Lower leg skin (tissue), 3 donors: Measurements from ENCODE around the gene UNC13C.

Experiments used
- POLR2A ChIP-seq, 2 donors: fragments of 450-650 bp; IDR thresholded peaks; one replicate each; pipeline ENCODE4 v1.6.1; 2016 to 2017; ENCODE audit warnings: antibody characterized with exemption in 2 of 2, mild to moderate bottlenecking in 1 of 2, moderate library complexity in 1 of 2
- TF ChIP-seq, protein P1 (sequence below), 3 donors: fragments of 450-650 bp; IDR thresholded peaks; one replicate each; pipeline ENCODE4 v1.5.1; 2016; ENCODE audit warnings: antibody characterized with exemption in 3 of 3, mild to moderate bottlenecking in 3 of 3, moderate library complexity in 2 of 3

DNA sequence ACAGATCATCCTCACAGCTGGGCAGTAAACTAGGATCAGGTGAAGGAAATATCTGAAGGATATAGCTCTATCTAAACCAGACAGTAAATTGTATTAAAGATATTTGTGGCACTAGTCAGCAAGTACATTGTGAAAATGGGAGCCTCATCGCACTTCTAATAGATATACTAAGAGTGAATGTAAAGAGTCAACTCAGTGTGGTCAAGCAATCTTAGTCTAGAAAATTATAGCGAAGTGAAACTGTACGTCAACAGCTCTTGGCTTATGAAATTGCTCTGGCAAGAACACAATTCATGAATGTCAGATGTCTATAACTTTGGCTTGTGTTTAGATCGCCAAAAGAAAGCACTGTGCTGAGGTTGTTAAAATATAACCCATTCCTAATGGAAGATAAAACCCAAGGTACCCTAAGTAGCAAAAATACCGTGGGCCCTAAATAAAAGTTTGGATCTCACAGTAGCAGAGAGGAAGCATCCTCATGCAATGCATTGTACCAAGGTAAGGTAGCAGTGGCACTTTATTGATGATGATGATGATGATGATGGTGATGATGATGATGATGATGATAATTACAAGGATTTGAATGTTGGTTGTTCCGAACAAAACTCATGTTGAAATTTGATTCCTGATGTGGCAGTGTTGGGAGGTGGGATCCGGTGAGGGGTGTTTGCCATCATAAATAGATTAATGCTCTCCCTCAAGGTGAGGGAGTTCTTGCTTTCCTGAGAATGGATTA lies 228.5 kb downstream of the UNC13C start:
- TF ChIP-seq, protein P1, sequence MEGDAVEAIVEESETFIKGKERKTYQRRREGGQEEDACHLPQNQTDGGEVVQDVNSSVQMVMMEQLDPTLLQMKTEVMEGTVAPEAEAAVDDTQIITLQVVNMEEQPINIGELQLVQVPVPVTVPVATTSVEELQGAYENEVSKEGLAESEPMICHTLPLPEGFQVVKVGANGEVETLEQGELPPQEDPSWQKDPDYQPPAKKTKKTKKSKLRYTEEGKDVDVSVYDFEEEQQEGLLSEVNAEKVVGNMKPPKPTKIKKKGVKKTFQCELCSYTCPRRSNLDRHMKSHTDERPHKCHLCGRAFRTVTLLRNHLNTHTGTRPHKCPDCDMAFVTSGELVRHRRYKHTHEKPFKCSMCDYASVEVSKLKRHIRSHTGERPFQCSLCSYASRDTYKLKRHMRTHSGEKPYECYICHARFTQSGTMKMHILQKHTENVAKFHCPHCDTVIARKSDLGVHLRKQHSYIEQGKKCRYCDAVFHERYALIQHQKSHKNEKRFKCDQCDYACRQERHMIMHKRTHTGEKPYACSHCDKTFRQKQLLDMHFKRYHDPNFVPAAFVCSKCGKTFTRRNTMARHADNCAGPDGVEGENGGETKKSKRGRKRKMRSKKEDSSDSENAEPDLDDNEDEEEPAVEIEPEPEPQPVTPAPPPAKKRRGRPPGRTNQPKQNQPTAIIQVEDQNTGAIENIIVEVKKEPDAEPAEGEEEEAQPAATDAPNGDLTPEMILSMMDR (IDR thresholded peaks at IDR 0.05) = no peak
- TF ChIP-seq POLR2A (IDR thresholded peaks at IDR 0.05) = no peak
